COLO668 (cell line): ENCODE measurements around the gene ESR1.
"Not testable (repeated sequence)": the region's sequence is repeated elsewhere in the genome, so short reads cannot be mapped to it uniquely, and the experiment has no call there.

Experiments
- DNase-seq: peaks from one replicate; lab custom pipeline; 2025; ENCODE audit not compliant: unreplicated experiment; lab: John Stamatoyannopoulos, UW

Gene ESR1

GRCh38 chr6:152049502-152049901, 242.0 kb downstream of the ESR1 start:
- no peak for DNase-seq

GRCh38 chr6:152050451-152051195, 243.1 kb downstream of the ESR1 start:
- DNase-seq, result no peak

DNA sequence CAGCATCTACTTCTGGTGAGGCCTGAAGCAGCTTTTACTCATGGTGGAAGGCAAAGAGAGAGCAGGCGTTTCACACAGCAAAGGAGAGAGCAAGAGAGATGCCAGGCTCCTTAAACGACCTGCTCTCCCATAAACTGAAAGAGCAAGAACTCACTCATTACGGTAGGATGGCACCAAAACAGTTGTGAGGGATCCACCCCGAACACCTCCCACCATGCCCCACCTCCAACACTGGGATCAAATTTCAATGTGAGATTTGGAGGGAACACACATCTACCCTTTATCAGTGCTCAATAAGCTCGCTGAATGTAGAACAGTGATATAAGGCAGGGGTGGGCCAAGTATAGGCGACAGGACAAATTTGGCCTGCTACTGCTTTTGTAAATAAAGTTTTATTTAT, 244.6 kb downstream of the ESR1 start:
- DNase-seq, result no peak

DNA sequence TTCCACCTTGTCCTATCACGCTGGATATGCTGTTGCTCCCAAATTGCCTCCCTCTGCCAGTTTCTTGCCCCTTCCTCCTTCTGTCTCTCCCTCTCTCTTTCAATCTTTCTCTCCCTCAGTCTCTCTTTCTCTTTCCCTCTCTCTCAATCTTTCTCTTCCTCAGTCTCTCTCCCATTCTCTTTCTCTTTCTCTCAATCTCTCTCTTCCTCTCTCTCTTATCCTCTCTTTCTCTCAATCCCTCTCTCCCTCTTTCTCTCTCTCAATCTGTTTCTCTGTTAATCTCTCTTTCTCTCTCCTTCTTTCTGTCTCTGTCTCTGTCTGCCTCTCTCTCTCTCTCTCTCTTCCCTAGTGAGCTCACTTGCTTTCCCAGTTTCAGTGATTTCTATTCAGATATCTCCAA, 245.8 kb downstream of the ESR1 start:
- no peak for DNase-seq

- no peak for DNase-seq
These were observed 247.0 kb downstream of the ESR1 start for GRCh38 chr6:152054441-152054840.

GRCh38 chr6:152055517-152055916, 248.0 kb downstream of the ESR1 start:
- DNase-seq, result no peak

- no peak for DNase-seq
These were observed 250.5 kb downstream of the ESR1 start for GRCh38 chr6:152057832-152058498.

DNA sequence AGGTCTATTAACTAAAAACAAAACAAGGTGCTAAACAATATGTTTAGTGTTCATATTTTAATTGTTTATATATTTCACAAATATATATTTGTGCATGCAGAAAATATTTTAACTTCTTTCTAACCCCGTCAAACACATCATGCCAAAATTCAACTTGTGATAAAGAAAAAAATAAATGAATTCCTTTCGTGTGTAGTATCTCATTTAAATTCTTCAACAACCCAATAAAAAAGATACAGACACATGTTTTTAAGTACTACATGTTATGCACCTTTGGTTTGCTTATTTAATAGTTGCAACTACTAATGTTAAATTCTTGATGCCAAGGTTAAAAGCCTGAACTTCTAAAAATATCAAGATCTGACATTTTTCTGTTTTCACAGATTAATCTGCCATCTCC, 252.4 kb downstream of the ESR1 start:
- no peak for DNase-seq

DNA sequence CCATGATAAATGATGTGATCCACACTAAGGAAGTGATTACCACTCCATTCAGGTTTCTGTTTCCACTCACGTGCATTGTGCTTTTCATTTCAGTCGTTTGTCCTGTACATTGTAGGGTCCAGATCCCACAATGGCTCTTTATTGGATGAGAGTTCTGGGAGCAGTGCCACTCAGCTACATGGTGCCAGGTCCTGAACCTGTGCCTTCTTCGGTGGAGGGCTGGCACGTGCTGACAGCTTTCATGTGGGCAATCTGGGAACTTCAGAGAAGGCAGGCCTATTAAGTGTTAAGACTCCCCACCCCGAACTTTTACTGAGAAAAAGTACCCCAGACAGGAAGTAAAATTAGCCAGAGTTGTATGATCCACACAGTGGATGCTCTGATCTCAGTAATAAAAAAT, 255.0 kb downstream of the ESR1 start:
- DNase-seq, result no peak

GRCh38 chr6:152063170-152063921, 255.9 kb downstream of the ESR1 start:
- no peak for DNase-seq

DNA sequence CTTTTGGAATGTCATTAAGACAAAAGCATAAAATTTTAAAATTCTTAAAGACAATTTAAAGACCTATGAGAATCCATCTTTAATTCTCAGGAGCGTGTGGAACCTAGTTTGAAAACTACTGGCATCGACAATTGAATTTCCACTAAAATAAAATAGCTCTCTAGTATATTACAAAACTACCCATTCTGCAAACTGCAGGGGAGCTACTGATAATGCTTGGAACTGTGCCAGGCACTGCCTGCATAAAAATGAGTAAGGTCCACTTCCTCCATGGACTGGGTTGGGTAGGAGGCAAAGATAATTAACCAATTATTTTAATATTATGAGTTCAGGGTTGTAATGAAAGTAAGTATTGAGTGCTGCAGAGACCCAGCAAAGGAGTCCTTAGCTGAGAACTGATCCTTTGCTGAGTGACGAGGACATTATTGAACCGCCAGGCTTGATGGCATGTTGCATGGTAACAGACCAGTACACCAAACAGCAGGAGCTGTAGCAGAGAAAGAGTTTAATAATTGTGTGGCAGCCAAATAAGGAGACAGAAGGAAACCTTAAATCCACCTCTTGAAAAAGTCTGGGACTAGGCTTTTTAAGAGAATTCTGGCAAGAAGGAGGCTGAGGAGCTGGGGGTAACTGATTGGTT, 261.3 kb downstream of the ESR1 start:
- no peak for DNase-seq

DNA sequence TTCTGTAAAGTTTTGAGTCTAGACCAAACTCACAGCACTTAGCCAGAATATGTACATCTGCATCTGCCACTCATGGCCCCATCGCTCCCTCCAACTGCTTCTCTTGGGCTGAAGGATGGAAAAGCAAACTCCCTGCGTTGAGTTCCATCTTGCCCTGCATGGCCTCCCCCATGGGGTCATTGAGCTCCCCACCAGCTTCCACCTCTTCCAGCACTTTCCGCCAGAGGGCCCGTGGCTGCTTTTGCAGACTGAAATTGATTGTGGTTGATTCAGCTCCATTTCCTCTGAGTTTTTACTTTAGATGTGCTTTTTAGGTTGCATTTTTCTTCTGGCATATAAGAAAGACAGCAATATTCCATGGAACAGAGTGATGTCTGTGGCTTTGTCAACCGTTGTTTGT, 263.1 kb downstream of the ESR1 start:
- DNase-seq, result no peak

DNA sequence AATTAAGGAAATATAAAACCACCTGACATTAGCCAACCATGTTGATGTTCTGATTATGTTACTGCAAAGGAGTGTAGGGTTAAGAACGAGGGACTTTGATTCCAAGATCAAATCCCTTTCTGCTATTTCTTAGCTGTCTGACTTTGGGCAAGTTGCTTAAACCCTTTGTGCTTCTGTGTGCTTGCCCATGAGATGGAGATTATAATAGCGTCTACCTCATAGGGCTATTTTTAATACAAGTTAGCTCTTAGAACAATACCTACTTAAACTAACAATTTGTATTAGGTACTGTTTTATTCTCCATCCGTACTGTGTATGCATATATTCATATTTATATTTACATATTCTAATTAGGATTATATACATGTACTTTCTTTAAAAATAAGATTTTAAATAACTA, 263.8 kb downstream of the ESR1 start:
- no peak for DNase-seq

GRCh38 chr6:152071843-152072242, 264.4 kb downstream of the ESR1 start:
- DNase-seq, result no peak

DNA sequence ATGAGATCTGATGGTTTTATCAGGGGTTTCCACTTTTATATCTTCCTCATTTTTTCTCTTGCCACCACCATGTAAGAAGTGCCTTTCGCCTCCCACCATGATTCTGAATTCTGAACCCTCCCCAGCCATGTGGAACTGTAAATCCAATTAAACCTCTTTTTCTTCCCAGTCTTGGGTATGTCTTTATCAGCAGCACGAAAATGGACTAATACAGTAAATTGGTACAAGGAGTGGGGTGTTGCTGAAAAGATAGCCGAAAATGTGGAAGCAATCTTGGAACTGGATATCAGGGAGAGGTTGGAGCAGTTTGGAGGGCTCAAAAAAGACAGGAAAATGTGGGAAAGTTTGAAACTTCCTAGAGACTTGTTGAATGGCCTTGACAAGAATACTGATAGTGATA, 268.8 kb downstream of the ESR1 start:
- DNase-seq, result not testable (repeated sequence)

DNA sequence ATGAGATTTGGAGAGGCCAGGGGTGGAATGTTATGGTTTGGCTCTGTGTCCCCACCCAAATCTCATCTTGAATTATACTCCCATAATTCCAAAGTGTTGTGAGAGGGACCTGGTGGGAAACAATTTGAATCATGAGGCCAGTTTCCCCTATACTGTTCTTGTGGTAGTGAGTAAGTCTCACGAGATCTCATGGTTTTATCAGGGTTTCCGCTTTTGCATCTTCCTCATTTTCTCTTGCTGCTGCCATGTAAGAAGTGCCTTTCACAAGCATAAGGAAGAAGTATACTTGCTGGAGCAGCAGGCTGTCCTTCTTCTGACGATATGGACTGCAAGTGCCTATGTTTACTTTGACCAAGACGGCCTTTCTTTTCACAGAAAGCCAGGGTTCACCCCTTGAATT, 270.5 kb downstream of the ESR1 start:
- DNase-seq, result no peak

GRCh38 chr6:152078804-152079203, 271.3 kb downstream of the ESR1 start:
- no peak for DNase-seq

- no peak for DNase-seq
These were observed 278.0 kb downstream of the ESR1 start for GRCh38 chr6:152085451-152085921.

DNA sequence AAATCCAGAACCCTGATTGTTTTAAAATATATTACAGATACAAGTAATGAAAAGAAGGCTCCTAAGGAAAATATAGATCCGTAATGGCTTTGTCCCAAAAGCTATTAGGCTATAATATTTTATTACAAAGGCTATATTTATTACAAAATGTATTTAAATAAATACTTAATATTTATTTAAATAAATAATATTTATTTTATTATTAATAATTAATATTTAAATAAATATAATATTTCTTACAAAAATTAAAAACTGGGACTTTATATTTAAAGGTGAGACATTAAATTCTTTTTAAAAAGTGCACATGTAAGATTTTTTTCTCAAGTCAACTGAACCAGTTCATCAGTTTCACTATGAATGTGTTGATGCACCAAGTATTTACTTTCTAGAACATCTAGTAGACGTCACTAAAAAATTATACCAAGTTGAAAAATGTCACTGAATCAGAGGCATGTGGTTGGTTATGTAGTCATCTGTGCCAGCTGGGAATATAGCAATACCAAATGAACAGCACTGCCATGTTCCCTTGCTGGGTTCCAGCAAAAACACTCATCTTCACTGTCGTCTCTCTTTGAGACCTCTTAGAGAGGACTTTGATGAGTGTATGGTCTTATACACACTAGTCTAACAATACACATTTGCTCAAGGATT, 278.9 kb downstream of the ESR1 start:
- no peak for DNase-seq

DNA sequence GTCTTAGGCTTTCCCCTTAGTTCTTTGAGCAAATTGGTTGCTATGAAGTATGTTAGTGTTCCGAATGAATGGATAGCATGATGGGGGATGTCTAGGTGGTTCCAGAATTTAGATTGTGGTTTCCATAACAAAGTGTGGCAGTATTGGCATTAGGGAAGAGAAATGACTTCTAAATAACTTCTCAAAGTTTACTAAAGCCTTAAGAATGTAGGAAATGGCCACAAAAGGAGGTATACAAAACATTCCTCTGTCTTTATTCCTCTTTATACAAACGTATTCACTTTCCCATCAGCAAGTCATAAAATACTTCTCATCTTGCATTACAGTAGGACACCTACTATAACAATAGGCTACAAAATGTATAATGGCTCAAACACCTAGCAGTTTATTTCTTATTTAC, 279.6 kb downstream of the ESR1 start:
- DNase-seq, result no peak

DNA sequence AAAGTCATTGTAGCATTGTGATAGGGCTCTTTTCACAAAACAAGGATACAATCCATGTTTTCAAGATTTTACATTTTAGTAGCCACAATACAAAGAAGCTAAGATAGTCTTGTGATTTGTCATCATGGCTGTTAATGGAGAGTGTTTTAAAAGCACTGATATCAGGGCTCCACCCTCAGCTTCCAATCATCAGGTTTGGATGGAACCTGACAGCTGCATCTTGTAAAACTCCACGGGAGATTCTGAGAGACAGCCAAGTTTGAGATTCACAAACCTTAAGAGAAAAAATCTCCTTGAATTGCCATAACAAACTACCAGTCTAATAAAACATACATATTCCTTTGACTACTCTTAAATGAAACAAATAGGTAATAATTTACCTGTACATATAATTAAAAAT, 280.2 kb downstream of the ESR1 start:
- no peak for DNase-seq
